BLaER1 (cell line): ENCODE results near the gene RAPGEF3.
A peak's percentile ranks its signal among the peaks of the same experiment; 100 is the strongest.

Source experiments
- H3K27ac ChIP-seq: shearing (Covaris generic); formaldehyde crosslinking; 2 replicates; pipeline ENCODE4 v1.8.1; 2022
- H3K27me3 ChIP-seq: shearing (Covaris generic); formaldehyde crosslinking; 2 replicates; pipeline ENCODE4 v1.8.1; 2022
- H3K36me3 ChIP-seq: shearing (Covaris generic); formaldehyde crosslinking; 2 replicates; pipeline ENCODE4 v1.8.1; 2022
- H3K4me1 ChIP-seq: shearing (Covaris generic); formaldehyde crosslinking; 2 replicates; pipeline ENCODE4 v1.8.1; 2022
- H3K4me2 ChIP-seq: shearing (Covaris generic); formaldehyde crosslinking; 2 replicates; pipeline ENCODE4 v1.8.1; 2022
- H3K4me3 ChIP-seq: shearing (Covaris generic); formaldehyde crosslinking; 2 replicates; pipeline ENCODE4 v1.8.1; 2022
- H3K9ac ChIP-seq: shearing (Covaris generic); formaldehyde crosslinking; 2 replicates; pipeline ENCODE4 v1.8.1; 2022
- H3K9me3 ChIP-seq: shearing (Covaris generic); formaldehyde crosslinking; 2 replicates; pipeline ENCODE4 v1.8.1; 2022
- H4K20me1 ChIP-seq: shearing (Covaris generic); formaldehyde crosslinking; 2 replicates; pipeline ENCODE4 v1.8.1; 2022
- Cebpa-rat ChIP-seq: shearing (Covaris generic); IDR thresholded peaks from 2 replicates; pipeline ENCODE4 v1.8.1; 2022

RAPGEF3 gene

GRCh38 chr12:47746523-47746922 is 12.2 kb downstream of the RAPGEF3 start:
- Histone ChIP-seq H3K27ac (no peak overlapping the region), H3K4me3 (no peak overlapping the region), H3K4me2 (peak overlapping the region; percentile 51), H3K9ac (no peak overlapping the region), H3K36me3 (0 out of 2 replicates have a peak, but pooled peaks cover 3% of the 10 kb centered on the region), H3K9me3 (no peaks in the 10 kb centered on the region), H3K27me3 (no peaks in the 10 kb centered on the region), H3K4me1 (peaks cover 94% of the 10 kb centered on the region), H4K20me1 (no peaks in the 10 kb centered on the region)
- TF ChIP-seq Cebpa-rat, result no peak

- TF ChIP-seq Cebpa-rat, result no peak
- Histone ChIP-seq H3K27ac (no peak overlapping the region), H3K4me2 (peak overlapping the region; percentile 51; the same call in 1 of the 2 replicates), H3K4me1 (peaks cover 93% of the 10 kb centered on the region), H3K9me3 (no peaks in the 10 kb centered on the region), H3K4me3 (no peak overlapping the region), H4K20me1 (no peaks in the 10 kb centered on the region), H3K9ac (no peak overlapping the region), H3K36me3 (0 out of 2 replicates have a peak, but pooled peaks cover 3% of the 10 kb centered on the region), H3K27me3 (no peaks in the 10 kb centered on the region)
Measured at GRCh38 chr12:47746073-47746472, 12.6 kb downstream of the RAPGEF3 start.

- peaks cover 93% of the 10 kb centered on the region for H3K4me1 ChIP-seq
- no peak overlapping the region for H3K9ac ChIP-seq
- H3K27me3 ChIP-seq, result no peaks in the 10 kb centered on the region
- no peaks in the 10 kb centered on the region for H3K9me3 ChIP-seq
- peak overlapping the region; percentile 51 for H3K4me2 ChIP-seq
- 0 out of 2 replicates have a peak, but pooled peaks cover 3% of the 10 kb centered on the region for H3K36me3 ChIP-seq
- 0 out of 2 replicates have a peak overlapping the region, but pooled peaks have one; percentile 22 for H3K27ac ChIP-seq
- no peaks in the 10 kb centered on the region for H4K20me1 ChIP-seq
- TF ChIP-seq Cebpa-rat, result no peak
- H3K4me3 ChIP-seq, result no peak overlapping the region
Measured at GRCh38 chr12:47745485-47746041, 13.1 kb downstream of the RAPGEF3 start.

GRCh38 chr12:47744778-47745436 is 13.8 kb downstream of the RAPGEF3 start:
- Histone ChIP-seq H3K4me3 (no peak overlapping the region), H3K9me3 (no peaks in the 10 kb centered on the region), H3K27me3 (no peaks in the 10 kb centered on the region), H3K9ac (no peak overlapping the region), H3K4me1 (peaks cover 93% of the 10 kb centered on the region), H3K27ac (no peak overlapping the region), H4K20me1 (no peaks in the 10 kb centered on the region), H3K4me2 (peak overlapping the region; percentile 13; the same call in 1 of the 2 replicates), H3K36me3 (0 out of 2 replicates have a peak, but pooled peaks cover 3% of the 10 kb centered on the region)
- no peak for TF ChIP-seq Cebpa-rat

GRCh38 chr12:47744005-47744651 is 14.6 kb downstream of the RAPGEF3 start:
- peak overlapping the region; percentile 64 for H3K4me2 ChIP-seq
- TF ChIP-seq Cebpa-rat, result no peak
- no peak overlapping the region for H3K4me3 ChIP-seq
- peaks cover 94% of the 10 kb centered on the region for H3K4me1 ChIP-seq
- H4K20me1 ChIP-seq, result no peaks in the 10 kb centered on the region
- H3K27me3 ChIP-seq, result no peaks in the 10 kb centered on the region
- H3K27ac ChIP-seq, result no peak overlapping the region
- H3K9me3 ChIP-seq, result no peaks in the 10 kb centered on the region
- no peak overlapping the region for H3K9ac ChIP-seq
- 0 out of 2 replicates have a peak, but pooled peaks cover 3% of the 10 kb centered on the region for H3K36me3 ChIP-seq

GRCh38 chr12:47743311-47743860 is 15.3 kb downstream of the RAPGEF3 start:
- Histone ChIP-seq H4K20me1 (no peaks in the 10 kb centered on the region), H3K9ac (no peak overlapping the region), H3K9me3 (no peaks in the 10 kb centered on the region), H3K4me1 (peaks cover 94% of the 10 kb centered on the region), H3K36me3 (0 out of 2 replicates have a peak, but pooled peaks cover 3% of the 10 kb centered on the region), H3K27me3 (no peaks in the 10 kb centered on the region), H3K4me3 (no peak overlapping the region), H3K4me2 (peak overlapping the region; percentile 64), H3K27ac (no peak overlapping the region)
- TF ChIP-seq Cebpa-rat, result no peak

- H3K4me3 ChIP-seq, result no peak overlapping the region
- H3K9me3 ChIP-seq, result no peaks in the 10 kb centered on the region
- no peaks in the 10 kb centered on the region for H4K20me1 ChIP-seq
- peak overlapping the region; percentile 100 for H3K4me2 ChIP-seq
- no peak for TF ChIP-seq Cebpa-rat
- H3K27ac ChIP-seq, result no peak overlapping the region
- H3K4me1 ChIP-seq, result peaks cover 93% of the 10 kb centered on the region
- H3K9ac ChIP-seq, result no peak overlapping the region
- 0 out of 2 replicates have a peak, but pooled peaks cover 3% of the 10 kb centered on the region for H3K36me3 ChIP-seq
- H3K27me3 ChIP-seq, result no peaks in the 10 kb centered on the region
Measured at GRCh38 chr12:47742253-47742825, 16.3 kb downstream of the RAPGEF3 start.

- Histone ChIP-seq H3K27ac (peak overlapping the region; percentile 97), H3K36me3 (peaks cover under 1% of the 10 kb centered on the region; the same call in 1 of the 2 replicates), H3K4me1 (peaks cover 93% of the 10 kb centered on the region), H3K4me2 (peak overlapping the region; percentile 100), H3K27me3 (no peaks in the 10 kb centered on the region), H4K20me1 (no peaks in the 10 kb centered on the region), H3K9me3 (no peaks in the 10 kb centered on the region), H3K4me3 (peak overlapping the region; percentile 61), H3K9ac (peak overlapping the region; percentile 83)
- no peak for TF ChIP-seq Cebpa-rat
Measured at GRCh38 chr12:47741340-47741703, 17.4 kb downstream of the RAPGEF3 start.

- H3K27ac ChIP-seq, result peak overlapping the region; percentile 97
- no peak for TF ChIP-seq Cebpa-rat
- H4K20me1 ChIP-seq, result no peaks in the 10 kb centered on the region
- peak overlapping the region; percentile 100 for H3K4me2 ChIP-seq
- no peaks in the 10 kb centered on the region; the same call in 1 of the 2 replicates for H3K36me3 ChIP-seq
- no peaks in the 10 kb centered on the region for H3K27me3 ChIP-seq
- H3K9ac ChIP-seq, result peak overlapping the region; percentile 83
- no peaks in the 10 kb centered on the region for H3K9me3 ChIP-seq
- H3K4me3 ChIP-seq, result peak overlapping the region; percentile 61
- peaks cover 92% of the 10 kb centered on the region for H3K4me1 ChIP-seq
Measured at GRCh38 chr12:47740606-47741339, 17.9 kb downstream of the RAPGEF3 start.
